Cardiac muscle cell (in vitro differentiated cells and primary cell): Measurements from ENCODE around the gene SYAP1. TPM values are rescaled to one million over a fixed set of nuclear protein-coding genes. Genes with fewer than 3 reads are reported as not detected.

ENCODE experiments used
- DNase-seq, 2 donors: peaks; one replicate each; pipeline versions ENCODE4 v3.0.0 to v3.0.0-alpha.2; 2010 to 2017; ENCODE audit warnings: low read depth in 1 of 2, low spot score in 1 of 2
- H3K27ac ChIP-seq: fragments of 200-600 bp; sonication (generic); 2 replicates; pipeline ENCODE4 v1.5.1; 2016
- H3K27me3 ChIP-seq: fragments of 200-600 bp; sonication (generic); 2 replicates; pipeline ENCODE4 v1.6.0; 2016; ENCODE audit warnings: control low read depth
- H3K36me3 ChIP-seq: fragments of 200-600 bp; sonication (generic); 2 replicates; pipeline ENCODE4 v1.5.1; 2016; ENCODE audit warnings: control low read depth
- H3K4me1 ChIP-seq: fragments of 200-600 bp; sonication (generic); 2 replicates; pipeline ENCODE4 v1.8.1; 2017; ENCODE audit warnings: low read depth, mild to moderate bottlenecking, mixed run types
- H3K4me3 ChIP-seq: fragments of 200-600 bp; sonication (generic); 2 replicates; pipeline ENCODE4 v1.5.1; 2016; ENCODE audit warnings: mild to moderate bottlenecking
- H3K9me3 ChIP-seq: fragments of 200-600 bp; sonication (generic); 2 replicates; pipeline ENCODE4 v1.5.1; 2017; ENCODE audit warnings: low read depth, mild to moderate bottlenecking, control low read depth
- CTCF ChIP-seq: IDR thresholded peaks from 2 replicates; pipeline ENCODE4 v1.5.1; 2012; ENCODE audit warnings: low read depth, mild to moderate bottlenecking, low read length
- polyA plus RNA-seq: library from polyadenylated mRNA; unstranded; fragments of >200 nt; fragmentation: Nextera tagmentation; extraction: Ambion mirVana; gene quantifications from 2 replicates; pipeline ENCODE4 v1.2.1, GENCODE V29; 2016
- total RNA-seq: library from RNA; depleted of rRNA; stranded (reverse); fragments of >200 nt; gene quantifications from 2 replicates; pipeline ENCODE4 v1.2.3, GENCODE V29; 2016

Gene SYAP1
- total and polyA plus RNA-seq, 2 experiments from 2014 or later = 26.7 to 40.2 TPM

GRCh38 chrX:16727637-16728036 is 8.2 kb downstream of the SYAP1 start:
- Histone ChIP-seq H3K9me3 (no peaks in the 10 kb centered on the region), H3K4me3 (no peak overlapping the region), H3K36me3 (no peaks in the 10 kb centered on the region), H3K27me3 (no peaks in the 10 kb centered on the region), H3K27ac (no peak overlapping the region), H3K4me1 (no peaks in the 10 kb centered on the region)
- TF ChIP-seq CTCF = no peak
- no peak for DNase-seq

GRCh38 chrX:16730450-16730849 is 11.0 kb downstream of the SYAP1 start:
- Histone ChIP-seq H3K36me3 (no peaks in the 10 kb centered on the region), H3K27me3 (no peaks in the 10 kb centered on the region), H3K9me3 (no peaks in the 10 kb centered on the region), H3K27ac (no peak overlapping the region), H3K4me1 (no peaks in the 10 kb centered on the region), H3K4me3 (no peak overlapping the region)
- no peak for DNase-seq
- no peak for TF ChIP-seq CTCF

- no peak overlapping the region for H3K4me3 ChIP-seq
- no peaks in the 10 kb centered on the region for H3K9me3 ChIP-seq
- no peak overlapping the region for H3K27ac ChIP-seq
- no peak for TF ChIP-seq CTCF
- H3K4me1 ChIP-seq = no peaks in the 10 kb centered on the region
- no peaks in the 10 kb centered on the region for H3K27me3 ChIP-seq
- H3K36me3 ChIP-seq = peaks cover 25% of the 10 kb centered on the region
- no peak for DNase-seq
These were observed 13.6 kb downstream of the SYAP1 start for GRCh38 chrX:16733013-16733412.

- peaks cover 30% of the 10 kb centered on the region for H3K36me3 ChIP-seq
- H3K9me3 ChIP-seq = no peaks in the 10 kb centered on the region
- no peak overlapping the region for H3K27ac ChIP-seq
- no peak for DNase-seq
- no peaks in the 10 kb centered on the region for H3K27me3 ChIP-seq
- no peak overlapping the region for H3K4me3 ChIP-seq
- no peaks in the 10 kb centered on the region for H3K4me1 ChIP-seq
- no peak for TF ChIP-seq CTCF
These were observed 17.6 kb downstream of the SYAP1 start for GRCh38 chrX:16737024-16737423.

- Histone ChIP-seq H3K4me3 (no peak overlapping the region), H3K4me1 (no peaks in the 10 kb centered on the region), H3K36me3 (peaks cover 46% of the 10 kb centered on the region), H3K27me3 (no peaks in the 10 kb centered on the region), H3K27ac (no peak overlapping the region), H3K9me3 (no peaks in the 10 kb centered on the region)
- TF ChIP-seq CTCF = no peak
- DNase-seq = peak in 1 of 2 donors; percentile 46
These were observed 20.2 kb downstream of the SYAP1 start for GRCh38 chrX:16739574-16739973.

- DNase-seq = peak in 1 of 2 donors; percentile 68
These were observed 24.4 kb downstream of the SYAP1 start for GRCh38 chrX:16743604-16744325.

More at GRCh38 chrX:16743604-16744325, 24.4 kb downstream of the SYAP1 start:
- H3K9me3 ChIP-seq = no peaks in the 10 kb centered on the region
- no peak overlapping the region for H3K4me3 ChIP-seq
- no peak overlapping the region for H3K27ac ChIP-seq
- no peaks in the 10 kb centered on the region for H3K4me1 ChIP-seq
- no peaks in the 10 kb centered on the region for H3K27me3 ChIP-seq
- TF ChIP-seq CTCF = peak; percentile 30
- peaks cover 32% of the 10 kb centered on the region for H3K36me3 ChIP-seq
